Measurements from ENCODE around the gene REEP6.
A peak's percentile ranks its signal among the peaks of the same experiment; 100 is the strongest.

Gene REEP6

GRCh38 chr19:1508507-1508856 lies 17.5 kb downstream of the REEP6 start:
- no peak for DNase-seq (ENCODE audit: low read depth)

GRCh38 chr19:1509602-1510441 lies 18.8 kb downstream of the REEP6 start:
- TF ChIP-seq CTCF (conservative IDR thresholded peaks at IDR 0.05; ENCODE audit: low read length), result no peak

More at GRCh38 chr19:1508507-1508856, 17.5 kb downstream of the REEP6 start:
- H3K4me3 ChIP-seq (ENCODE audit: low read length), result peak overlapping the region; percentile 37
- TF ChIP-seq CTCF (conservative IDR thresholded peaks at IDR 0.05; ENCODE audit: low read length), result no peak

GRCh38 chr19:1510442-1510806 lies 19.4 kb downstream of the REEP6 start:
- no peak for DNase-seq (ENCODE audit: low read depth)
- H3K4me3 ChIP-seq (ENCODE audit: low read length), result no peak overlapping the region
- no peak for TF ChIP-seq CTCF (conservative IDR thresholded peaks at IDR 0.05; ENCODE audit: low read length)

More at GRCh38 chr19:1509602-1510441, 18.8 kb downstream of the REEP6 start:
- no peak for DNase-seq (ENCODE audit: low read depth)
- no peak overlapping the region for H3K4me3 ChIP-seq (ENCODE audit: low read length)

- H3K4me3 ChIP-seq (ENCODE audit: low read length), result no peak overlapping the region
- no peak for DNase-seq (ENCODE audit: low read depth)
- no peak for TF ChIP-seq CTCF (conservative IDR thresholded peaks at IDR 0.05; ENCODE audit: low read length)
Measured at GRCh38 chr19:1510807-1511206, 19.8 kb downstream of the REEP6 start.

- TF ChIP-seq CTCF (conservative IDR thresholded peaks at IDR 0.05; ENCODE audit: low read length), result no peak
- no peak for DNase-seq (ENCODE audit: low read depth)
- no peak overlapping the region; the same call in 1 of the 2 replicates for H3K4me3 ChIP-seq (ENCODE audit: low read length)
Measured at GRCh38 chr19:1511318-1512317, 20.6 kb downstream of the REEP6 start.

- peak within 1 kb of the TSS; percentile 89 for H3K4me3 ChIP-seq (ENCODE audit: low read length)
- peak; percentile 73 for DNase-seq (ENCODE audit: low read depth)
- no peak for TF ChIP-seq CTCF (conservative IDR thresholded peaks at IDR 0.05; ENCODE audit: low read length)
Measured at GRCh38 chr19:1512671-1513498, 21.9 kb downstream of the REEP6 start, which contains the start of gene ADAMTSL5. ADAMTSL5 (minus strand) TSS chr19:1513019; CDS start chr19:1510943, 2,076 bp downstream.
